GM20431 (cell line): ENCODE results near the gene RNF182.

Experiments used
- in situ Hi-C: fragments of 300-500 bp; cut with MseI, MboI; formaldehyde crosslinking; loops from one replicate; pipeline ENCODE4 v1.15.0; 2020; ENCODE audit warnings: low sequenced_read_pairs; ENCODE audit not compliant: unreplicated experiment

The RNF182 gene

DNA sequence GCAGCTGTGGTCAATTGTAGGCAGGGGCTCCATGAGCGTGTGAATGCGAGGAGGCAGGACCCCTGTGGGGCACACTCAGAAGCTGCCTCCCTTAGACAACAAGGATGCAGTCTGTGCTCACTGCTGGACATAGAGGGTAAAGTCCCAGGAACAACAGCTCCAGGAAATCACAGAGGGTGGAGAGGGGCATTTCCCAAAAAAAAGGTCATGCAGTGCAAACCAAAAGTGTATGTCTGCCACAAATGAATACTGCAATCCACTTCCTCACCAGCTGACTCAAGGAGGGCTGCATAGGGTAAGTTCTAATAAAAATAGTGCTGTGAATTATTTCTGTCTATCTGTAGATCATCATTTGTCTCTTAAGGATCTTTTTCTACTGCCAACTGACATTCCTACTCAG lies 95.8 kb downstream of the RNF182 start:
- in situ Hi-C loops: no loop called here

DNA sequence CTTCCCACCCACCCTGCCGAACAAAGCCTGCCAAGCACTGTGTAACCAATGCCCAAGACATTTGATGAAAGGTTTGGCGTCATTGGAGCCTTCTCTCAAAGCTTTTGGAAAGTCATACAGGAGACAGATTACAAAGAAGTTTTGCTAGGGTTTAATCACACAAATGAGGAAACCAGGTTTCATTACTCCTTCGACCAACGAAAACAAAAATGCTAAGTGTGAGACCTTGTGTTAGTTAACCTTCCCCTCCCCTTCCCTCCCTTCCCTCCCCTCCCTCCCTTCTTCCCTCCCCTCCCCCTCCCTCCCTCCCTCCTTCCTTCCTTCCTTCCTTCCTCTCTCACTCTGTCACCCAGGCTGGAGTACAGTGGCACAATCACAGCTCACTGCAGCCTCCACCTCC lies 96.7 kb downstream of the RNF182 start:
- in situ Hi-C loops: no loop called here

DNA sequence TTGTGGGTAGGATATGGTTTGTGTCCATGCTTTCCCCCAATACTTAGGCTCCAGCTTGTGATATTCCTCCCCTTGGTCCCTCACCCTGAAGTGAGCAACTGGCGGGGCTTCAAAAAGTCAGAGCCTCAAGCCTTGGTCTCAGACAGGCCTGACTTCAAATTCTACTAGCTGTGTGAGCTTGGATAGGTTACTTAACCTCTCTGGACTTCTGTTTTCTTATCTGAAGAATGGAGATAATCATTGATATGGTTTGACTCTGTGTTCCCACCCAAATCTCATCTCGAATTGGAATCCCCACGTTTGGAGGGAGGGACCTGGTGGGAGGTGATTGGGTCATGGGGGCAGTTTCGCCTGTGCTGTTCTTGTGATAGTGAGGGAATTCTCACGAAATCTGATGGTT lies 97.9 kb downstream of the RNF182 start:
- in situ Hi-C loops: no loop called here

- in situ Hi-C loops: no loop called here
Measured at GRCh38 chr6:14023855-14024254, 99.1 kb downstream of the RNF182 start.

- in situ Hi-C loops: no loop called here
Measured at GRCh38 chr6:14025160-14025559, 100.4 kb downstream of the RNF182 start.

DNA sequence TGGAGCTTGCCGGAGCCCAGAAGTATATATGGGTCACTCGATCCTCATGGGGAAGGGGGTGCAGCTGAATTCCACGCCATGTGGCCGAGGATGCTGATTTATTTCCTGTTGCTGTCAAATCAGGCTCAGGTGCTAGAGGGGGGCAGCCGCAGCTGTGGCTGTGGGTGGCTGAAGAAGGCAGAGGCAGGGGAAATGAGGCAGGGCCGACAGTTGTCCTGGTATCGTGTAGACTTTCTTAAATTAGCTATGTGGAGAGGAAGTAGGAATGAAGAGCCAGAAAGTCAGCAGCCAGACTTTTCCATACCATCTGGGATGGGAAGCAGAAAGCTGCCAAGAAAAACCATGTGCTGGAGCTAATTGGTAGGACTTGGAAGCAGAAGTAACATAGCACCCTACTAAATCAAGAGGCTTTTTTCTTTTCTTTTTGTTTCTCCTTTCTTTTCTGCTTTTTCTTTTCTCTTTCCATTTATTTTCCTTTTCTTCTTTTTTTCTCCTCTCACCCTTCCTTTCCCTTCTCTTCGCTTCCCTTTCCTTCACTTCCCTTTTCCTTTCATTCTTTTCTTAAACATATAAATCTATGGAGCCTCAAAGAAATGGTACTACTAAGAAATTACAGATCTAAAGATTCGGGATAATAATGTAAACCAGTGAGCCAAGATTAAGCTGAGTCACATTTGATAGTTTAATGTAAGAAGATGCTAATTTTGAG lies 102.2 kb downstream of the RNF182 start:
- in situ Hi-C loops: no loop called here

DNA sequence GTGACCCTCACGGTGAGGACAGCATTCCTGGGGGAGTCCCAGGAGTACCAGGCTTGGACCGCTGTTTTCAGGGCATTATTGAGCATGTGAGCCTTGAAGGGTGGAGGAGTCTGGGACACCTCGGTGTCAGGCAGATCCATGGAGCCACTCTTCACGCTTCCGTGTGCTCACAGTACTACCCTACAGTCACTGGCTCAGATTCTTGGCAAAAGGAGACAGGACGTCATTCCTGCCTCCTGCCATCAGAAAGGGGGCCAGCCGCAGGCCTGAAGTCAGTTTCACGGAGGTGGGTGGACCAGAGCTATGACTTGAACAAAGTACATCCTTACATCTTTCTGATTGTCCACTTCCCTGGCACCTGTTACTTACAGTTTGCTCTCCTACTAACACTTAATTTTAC lies 103.9 kb downstream of the RNF182 start:
- in situ Hi-C loops: no loop called here

- in situ Hi-C loops: no loop called here
Measured at GRCh38 chr6:14029605-14030004, 104.9 kb downstream of the RNF182 start.
